GM12875 (cell line): ENCODE measurements around the gene RFX2.

Source experiments
- H3K4me3 ChIP-seq: one replicate; pipeline ENCODE4 v1.5.1; 2011; ENCODE audit warnings: low read depth, low read length, control low read depth
- TF ChIP-seq, protein P1 (sequence below): IDR thresholded peaks from 2 replicates; pipeline ENCODE4 v1.5.1; 2011; ENCODE audit warnings: low read depth, mild to moderate bottlenecking, control low read depth, inconsistent platforms, low read length, moderate library complexity, borderline replicate concordance; ENCODE audit not compliant: insufficient read depth

RFX2 gene

DNA sequence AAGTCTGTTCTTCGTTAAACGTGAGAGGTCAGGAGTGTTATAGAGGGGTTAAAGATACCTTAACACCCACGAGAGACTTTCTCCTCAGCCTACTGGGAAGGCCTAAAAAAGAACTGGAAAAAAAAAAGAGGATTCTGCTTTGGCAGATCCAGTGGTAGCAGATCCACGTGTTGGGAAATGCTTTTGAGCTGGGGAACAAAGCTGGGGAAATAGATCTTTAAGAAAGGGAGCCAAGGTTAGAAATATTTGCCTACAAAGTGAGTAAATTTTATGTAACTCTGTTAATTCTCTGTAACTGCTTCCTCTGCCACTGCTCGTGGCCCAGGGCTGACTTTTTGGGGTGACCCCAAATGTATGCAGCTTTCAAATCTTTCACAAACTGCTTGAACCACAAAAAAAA is 11.7 kb downstream of the RFX2 start:
- TF ChIP-seq, protein P1, sequence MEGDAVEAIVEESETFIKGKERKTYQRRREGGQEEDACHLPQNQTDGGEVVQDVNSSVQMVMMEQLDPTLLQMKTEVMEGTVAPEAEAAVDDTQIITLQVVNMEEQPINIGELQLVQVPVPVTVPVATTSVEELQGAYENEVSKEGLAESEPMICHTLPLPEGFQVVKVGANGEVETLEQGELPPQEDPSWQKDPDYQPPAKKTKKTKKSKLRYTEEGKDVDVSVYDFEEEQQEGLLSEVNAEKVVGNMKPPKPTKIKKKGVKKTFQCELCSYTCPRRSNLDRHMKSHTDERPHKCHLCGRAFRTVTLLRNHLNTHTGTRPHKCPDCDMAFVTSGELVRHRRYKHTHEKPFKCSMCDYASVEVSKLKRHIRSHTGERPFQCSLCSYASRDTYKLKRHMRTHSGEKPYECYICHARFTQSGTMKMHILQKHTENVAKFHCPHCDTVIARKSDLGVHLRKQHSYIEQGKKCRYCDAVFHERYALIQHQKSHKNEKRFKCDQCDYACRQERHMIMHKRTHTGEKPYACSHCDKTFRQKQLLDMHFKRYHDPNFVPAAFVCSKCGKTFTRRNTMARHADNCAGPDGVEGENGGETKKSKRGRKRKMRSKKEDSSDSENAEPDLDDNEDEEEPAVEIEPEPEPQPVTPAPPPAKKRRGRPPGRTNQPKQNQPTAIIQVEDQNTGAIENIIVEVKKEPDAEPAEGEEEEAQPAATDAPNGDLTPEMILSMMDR: no peak
- H3K4me3 ChIP-seq: no peak overlapping the region

DNA sequence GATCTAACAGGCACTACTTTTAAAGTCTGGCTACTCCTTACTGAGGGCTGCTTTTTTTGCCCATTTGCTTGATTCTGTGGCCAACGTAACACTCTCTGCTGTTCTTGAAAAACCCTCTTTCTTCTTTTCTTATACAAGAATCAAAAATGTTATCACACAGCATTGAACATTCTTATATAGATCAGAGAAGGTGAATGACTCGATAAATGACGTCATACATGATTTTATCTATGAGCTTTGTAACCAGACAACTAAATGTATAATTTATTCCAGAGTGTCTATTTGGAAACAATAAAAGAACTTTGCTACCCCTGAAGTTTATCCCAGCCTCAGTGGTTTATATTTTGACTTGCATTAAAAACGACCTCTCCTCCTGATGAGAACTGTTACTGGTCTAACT is 12.4 kb downstream of the RFX2 start:
- TF ChIP-seq, protein P1: no peak
- no peak overlapping the region for H3K4me3 ChIP-seq

DNA sequence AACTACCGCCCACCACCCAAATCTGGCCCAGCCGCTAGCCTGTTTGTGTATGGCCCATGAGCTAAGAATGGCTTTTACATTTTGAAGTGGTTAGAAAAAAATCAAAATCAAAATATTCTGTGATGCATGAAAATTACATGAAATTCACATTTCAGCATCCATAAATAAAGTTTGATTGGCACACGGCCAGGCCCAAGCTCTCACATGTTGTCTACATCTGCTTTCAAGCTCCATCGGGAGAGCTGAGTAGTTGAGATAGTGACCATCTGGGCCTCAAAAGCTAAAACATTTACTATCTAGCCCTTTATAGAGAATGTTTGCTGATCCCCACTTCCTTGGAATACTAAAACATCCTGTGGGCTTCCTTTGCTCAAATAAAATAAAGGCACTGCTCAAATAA is 14.5 kb downstream of the RFX2 start:
- TF ChIP-seq, protein P1: no peak

DNA sequence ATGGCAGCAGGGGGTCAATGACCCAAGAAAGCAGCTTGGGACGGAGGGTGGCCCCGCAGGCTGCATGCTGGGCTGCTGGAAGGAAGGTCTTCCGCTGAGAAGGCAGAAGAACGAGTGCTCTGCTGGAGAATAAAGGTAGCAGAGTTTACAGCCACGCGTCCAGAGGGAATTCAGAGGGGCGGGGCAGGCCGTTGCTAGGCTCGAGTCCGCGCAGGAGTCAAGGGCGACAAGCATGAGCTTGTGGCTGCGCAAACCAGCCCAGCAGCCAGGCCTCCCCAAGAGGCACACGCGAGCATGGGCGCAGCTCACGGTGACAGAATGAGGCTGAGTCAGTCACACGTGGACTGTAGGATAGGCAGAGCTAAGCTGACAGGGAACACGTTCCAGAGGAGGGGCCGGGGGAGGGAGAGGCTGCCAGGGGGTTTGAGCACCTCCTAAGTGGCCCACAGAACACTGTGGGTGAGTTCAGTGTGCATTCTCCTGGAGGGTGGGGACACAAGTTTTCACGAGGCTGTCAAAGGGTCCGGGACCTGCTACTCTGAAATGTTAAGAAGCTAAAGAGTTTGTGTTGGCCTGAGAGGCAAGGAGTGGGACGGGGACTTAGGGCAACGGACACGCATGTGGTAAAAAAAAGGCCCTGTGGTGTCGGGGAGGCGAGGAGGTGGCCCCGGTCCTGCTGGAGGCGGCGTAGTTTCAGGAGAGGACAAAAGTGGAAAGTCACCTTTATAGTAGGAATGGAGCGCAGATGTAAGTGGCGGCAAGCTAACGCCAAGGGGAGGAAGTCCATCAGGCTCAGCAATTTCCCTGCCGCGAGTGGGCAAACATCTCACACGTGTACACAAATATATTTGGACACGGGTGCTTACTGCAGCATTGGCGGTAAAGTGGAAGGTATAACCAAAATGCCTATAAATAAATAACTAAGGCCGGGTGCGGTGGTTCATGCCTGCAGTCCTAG is 17.7 kb downstream of the RFX2 start:
- H3K4me3 ChIP-seq: no peak overlapping the region
- TF ChIP-seq, protein P1: no peak

More for the DNA sequence above, 14.5 kb downstream of the RFX2 start:
- H3K4me3 ChIP-seq: no peak overlapping the region

DNA sequence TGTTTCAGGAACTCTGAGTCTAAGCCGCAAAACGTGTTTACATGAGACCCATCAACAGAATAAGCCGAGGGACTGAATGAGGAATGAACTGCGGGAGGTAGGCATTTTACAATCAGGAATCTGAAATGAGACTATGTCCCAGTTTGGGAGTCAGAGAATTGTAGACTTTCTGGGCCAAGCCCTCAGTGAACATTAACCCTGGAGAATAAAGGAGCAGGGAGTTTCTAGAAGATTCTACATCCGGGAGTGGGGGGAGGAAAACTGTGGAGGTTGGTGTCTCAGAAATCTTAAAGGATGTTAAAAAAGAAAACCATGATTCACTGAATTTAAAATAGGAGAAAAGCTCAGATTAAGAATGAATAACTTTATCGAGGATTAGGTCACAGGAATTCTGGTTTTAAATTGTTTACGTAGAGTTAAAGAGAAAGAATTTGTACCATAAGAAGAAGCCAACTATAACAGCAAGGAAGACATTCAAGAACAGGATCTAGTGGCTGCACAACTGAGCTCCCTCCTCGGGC is 18.5 kb downstream of the RFX2 start:
- no peak overlapping the region for H3K4me3 ChIP-seq
- TF ChIP-seq, protein P1: no peak

DNA sequence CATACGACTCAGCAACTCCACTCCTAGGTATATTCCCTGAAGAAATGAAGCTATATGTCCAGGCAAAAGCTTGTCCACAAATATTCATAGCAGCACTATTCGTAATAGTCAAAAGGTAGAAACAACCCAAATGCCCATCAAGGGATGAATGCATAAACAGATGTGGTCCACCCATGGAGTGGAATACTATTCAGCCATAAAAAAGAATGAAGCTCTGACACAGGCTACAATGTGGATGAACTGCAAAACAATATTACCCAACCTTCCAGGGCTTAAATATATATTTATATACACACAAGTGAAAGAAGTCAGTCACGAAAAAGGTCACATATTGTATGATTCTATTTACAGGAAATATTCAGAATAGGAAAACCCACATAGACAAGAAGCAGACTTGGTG is 19.7 kb downstream of the RFX2 start:
- TF ChIP-seq, protein P1: no peak
- no peak overlapping the region for H3K4me3 ChIP-seq
